Measurements from ENCODE around the gene RAE1.

RAE1 gene

GRCh38 chr20:57323034-57323433 lies 28.0 kb upstream of the RAE1 start:
- no peak for TF ChIP-seq CTCF (IDR thresholded peaks at IDR 0.05; ENCODE audit: extremely low read depth, insufficient read depth, missing control alignments)
- DNase-seq (ENCODE audit: low spot score): no peak
- in situ Hi-C loops (cut with MboI; ENCODE audit: low pct_unique_long_range_greater_than_20kb, low sequenced_read_pairs, unreplicated experiment): no loop called here

GRCh38 chr20:57325632-57326356 lies 25.3 kb upstream of the RAE1 start:
- TF ChIP-seq CTCF (IDR thresholded peaks at IDR 0.05; ENCODE audit: extremely low read depth, insufficient read depth, missing control alignments): no peak
- DNase-seq (ENCODE audit: low spot score): no peak
- in situ Hi-C loops (cut with MboI; ENCODE audit: low pct_unique_long_range_greater_than_20kb, low sequenced_read_pairs, unreplicated experiment): no loop called here

DNA sequence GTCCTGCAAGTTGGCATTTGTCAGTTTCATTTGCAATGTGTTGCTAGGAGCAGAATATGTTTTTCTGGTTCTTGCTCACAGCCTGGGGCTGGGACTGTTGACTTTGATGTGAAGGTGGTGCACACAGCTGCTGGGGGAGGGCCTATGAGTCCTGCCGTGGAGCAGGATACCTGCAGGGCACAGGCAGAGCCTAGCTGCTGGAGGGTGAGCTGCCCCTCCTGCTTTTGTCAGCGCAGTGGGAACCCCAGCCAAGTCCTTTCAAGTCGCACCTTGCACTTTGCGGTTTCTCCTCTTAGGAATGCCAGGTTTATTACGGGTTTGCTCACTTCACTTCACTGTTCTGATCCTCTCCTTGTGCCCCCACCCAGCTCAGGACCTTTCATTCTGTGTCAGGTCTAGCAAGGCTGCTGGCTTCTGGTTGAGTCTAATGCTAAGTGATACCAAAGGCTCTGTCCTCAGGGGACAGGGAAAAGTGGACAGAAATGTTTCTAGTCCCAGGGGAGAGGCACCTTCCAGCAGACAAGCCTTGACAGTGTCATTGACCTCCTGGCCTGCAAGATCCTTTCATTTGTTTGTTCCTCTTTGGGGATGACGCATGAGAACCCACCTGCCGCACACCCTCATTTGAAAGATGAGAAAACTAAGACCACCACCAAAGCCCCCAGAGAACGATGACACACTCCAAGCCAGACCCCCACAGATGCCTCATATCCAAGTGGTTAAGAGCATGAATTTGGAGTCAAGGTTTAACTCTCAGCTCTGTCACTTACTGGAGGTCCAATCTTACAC lies 24.2 kb upstream of the RAE1 start:
- no peak for TF ChIP-seq CTCF (IDR thresholded peaks at IDR 0.05; ENCODE audit: extremely low read depth, insufficient read depth, missing control alignments)
- in situ Hi-C loops (cut with MboI; ENCODE audit: low pct_unique_long_range_greater_than_20kb, low sequenced_read_pairs, unreplicated experiment): no loop called here
- no peak for DNase-seq (ENCODE audit: low spot score)

- in situ Hi-C loops (cut with MboI; ENCODE audit: low pct_unique_long_range_greater_than_20kb, low sequenced_read_pairs, unreplicated experiment): no loop called here
- DNase-seq (ENCODE audit: low spot score): no peak
- TF ChIP-seq CTCF (IDR thresholded peaks at IDR 0.05; ENCODE audit: extremely low read depth, insufficient read depth, missing control alignments): no peak
Measured at GRCh38 chr20:57327820-57328219, 23.2 kb upstream of the RAE1 start.

DNA sequence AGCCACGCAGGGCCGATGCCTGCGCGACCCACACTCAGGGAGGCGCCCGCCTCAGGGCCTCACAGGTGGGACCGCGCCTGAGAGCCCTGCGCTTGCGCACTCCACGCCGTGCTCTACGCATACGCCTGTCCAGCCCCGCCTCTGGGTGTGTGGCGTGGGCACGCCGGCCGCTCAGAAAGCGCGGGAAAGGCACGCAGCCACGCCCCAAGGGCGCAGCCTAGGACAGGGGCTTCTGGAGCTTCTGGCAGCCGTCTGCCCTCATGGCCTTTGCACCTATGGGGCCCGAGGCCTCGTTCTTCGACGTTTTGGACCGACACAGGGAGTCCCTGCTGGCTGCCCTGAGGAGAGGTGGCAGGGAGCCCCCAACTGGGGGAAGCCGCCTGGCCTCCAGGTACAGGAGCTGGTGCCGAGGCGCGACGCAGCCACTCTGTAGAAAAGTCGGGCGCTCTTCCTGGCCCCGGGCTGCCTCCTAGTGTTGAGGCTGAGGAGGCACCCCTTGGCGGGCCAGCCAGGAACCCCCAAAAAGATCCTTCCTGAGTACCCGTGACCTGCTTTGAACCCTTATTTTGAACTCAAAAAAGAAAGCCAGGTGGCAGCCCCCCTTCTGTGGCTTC lies 21.3 kb upstream of the RAE1 start, which contains the start of gene SPO11:
Gene SPO11 (plus strand): TSS at position 196 of the 614 bp plus-strand sequence. CDS start 65 bp downstream, at position 261.
- peak; percentile 19 for TF ChIP-seq CTCF (IDR thresholded peaks at IDR 0.05; ENCODE audit: extremely low read depth, insufficient read depth, missing control alignments)
- no peak for DNase-seq (ENCODE audit: low spot score)
- in situ Hi-C loops (cut with MboI; ENCODE audit: low pct_unique_long_range_greater_than_20kb, low sequenced_read_pairs, unreplicated experiment): loop anchor here (10.0 kb wide), 1 partner anchor 245 kb away; no protein-coding TSS in a partner anchor

GRCh38 chr20:57330998-57331397 lies 20.1 kb upstream of the RAE1 start:
- in situ Hi-C loops (cut with MboI; ENCODE audit: low pct_unique_long_range_greater_than_20kb, low sequenced_read_pairs, unreplicated experiment): loop anchor here (10.0 kb wide), 1 partner anchor 246 kb away; no protein-coding TSS in a partner anchor
- DNase-seq (ENCODE audit: low spot score): no peak

More at GRCh38 chr20:57330998-57331397, 20.1 kb upstream of the RAE1 start:
- no peak for TF ChIP-seq CTCF (IDR thresholded peaks at IDR 0.05; ENCODE audit: extremely low read depth, insufficient read depth, missing control alignments)

Data from GM13977 (cell line).